K562 (cell line): ENCODE results near the gene MEIS2. TPM values are rescaled to one million over a fixed set of nuclear protein-coding genes. Genes with fewer than 3 reads are reported as not detected.

Source experiments
- ATAC-seq: fragments of 200-7000 bp; cut with Tn5 transposase; 3 replicates; pipeline ENCODE4 v1.9.1; 2020; ENCODE audit warnings: moderate library complexity
- BruUV-seq: library from RNA; stranded (reverse); fragments of 400-500 nt; replicated peaks from 2 replicates; lab custom pipeline; 2021; lab: Mats Ljungman, UMichigan
- CTCF ChIA-PET: fragments of 300-600 bp; formaldehyde crosslinking; extraction: SDS; loops from one replicate; lab custom pipeline; 2021; ENCODE audit warnings: low intra/inter-chr PET ratio; lab: Yijun Ruan, JAX
- POLR2A ChIA-PET: fragments of 300-600, 350-650 bp; sonication (Branson Sonifier 250); formaldehyde crosslinking; extraction: SDS; loops from one replicate; lab custom pipeline; 2021; ENCODE audit warnings: antibody characterized with exemption, inconsistent platforms; lab: Yijun Ruan, JAX
- DNase-seq, 4 experiments: peaks; one replicate each; pipeline versions ENCODE4 v3.0.0 to v3.0.0-alpha.2; 2011 to 2018; ENCODE audit warnings: low spot score in 3 of 4, mixed read lengths in 3 of 4; ENCODE audit errors: extremely low read depth in 1 of 4
- FAIRE-seq: peaks from 2 replicates; lab custom pipeline; 2011; peaks lifted over from hg19 to GRCh38; lab: Jason Lieb, UNC
- H2AFZ ChIP-seq: 2 replicates; pipeline ENCODE4 v1.6.0; 2011; ENCODE audit warnings: low read depth, low read length, control low read depth, inconsistent platforms
- H3K27ac ChIP-seq: fragments of 200-600 bp; 3 replicates; pipeline ENCODE4 v1.8.0; 2011; ENCODE audit warnings: low read depth, mild to moderate bottlenecking, control low read depth, inconsistent platforms, low read length, moderate library complexity, mixed read lengths; ENCODE audit errors: extremely low read depth
- H3K27me3 ChIP-seq, 2 experiments: fragments of 300-600 bp in 1 of 2; 2 replicates in 1 of 2; 3 replicates in 1 of 2; pipeline versions ENCODE4 v1.6.0 to v1.8.0; 2011; ENCODE audit warnings: inconsistent platforms in 2 of 2, low read length in 2 of 2, mild to moderate bottlenecking in 1 of 2, mixed read lengths in 1 of 2, moderate library complexity in 1 of 2; ENCODE audit not compliant: control insufficient read depth in 2 of 2, insufficient read depth in 2 of 2
- H3K36me3 ChIP-seq: fragments of 300-600 bp; 3 replicates; pipeline ENCODE4 v1.8.0; 2011; ENCODE audit warnings: mild to moderate bottlenecking, low read length, inconsistent platforms; ENCODE audit not compliant: control insufficient read depth, insufficient read depth
- H3K4me1 ChIP-seq, 2 experiments: fragments of 200-600 bp in 1 of 2; replicated peaks in 1 of 2; 2 replicates in 1 of 2; 3 replicates in 1 of 2; pipeline versions ENCODE4 v1.5.1 to v1.8.0; 2011; ENCODE audit warnings: inconsistent platforms in 2 of 2, low read length in 2 of 2, mild to moderate bottlenecking in 1 of 2, mixed read lengths in 1 of 2, moderate library complexity in 1 of 2; ENCODE audit not compliant: control insufficient read depth in 2 of 2, insufficient read depth in 2 of 2
- H3K4me2 ChIP-seq: 2 replicates; pipeline ENCODE4 v1.6.1; 2011; ENCODE audit warnings: low read length, control low read depth, inconsistent platforms, mixed read lengths; ENCODE audit not compliant: insufficient read depth
- H3K4me3 ChIP-seq: fragments of 200-600 bp; sonication (generic), shearing (Covaris generic); 2 replicates; pipeline ENCODE4 v1.5.1; 2016; ENCODE audit warnings: control low read depth, inconsistent platforms
- H3K79me2 ChIP-seq: fragments of 200-600 bp; 3 replicates; pipeline ENCODE4 v1.8.0; 2011; ENCODE audit warnings: low read length, inconsistent platforms; ENCODE audit not compliant: control insufficient read depth, insufficient read depth
- H3K9ac ChIP-seq, 2 experiments: 2 replicates each; pipeline versions ENCODE4 v1.6.0 to v1.6.1; 2011; ENCODE audit warnings: low read depth in 2 of 2, low read length in 2 of 2, control low read depth in 1 of 2, inconsistent platforms in 1 of 2, mild to moderate bottlenecking in 1 of 2, mixed read lengths in 1 of 2; ENCODE audit not compliant: insufficient read depth in 1 of 2
- H3K9me1 ChIP-seq: one replicate; pipeline ENCODE4 v1.6.0; 2011; ENCODE audit warnings: inconsistent platforms, mild to moderate bottlenecking, low read length, moderate library complexity; ENCODE audit not compliant: control insufficient read depth, insufficient read depth
- H3K9me3 ChIP-seq: replicated peaks from 2 replicates; pipeline ENCODE4 v1.5.1; 2011; ENCODE audit warnings: low read depth, low read length, inconsistent platforms; ENCODE audit not compliant: control insufficient read depth, insufficient read depth
- H4K20me1 ChIP-seq: replicated peaks from 2 replicates; pipeline ENCODE4 v1.6.1; 2011; ENCODE audit warnings: low read length, inconsistent platforms, mixed read lengths; ENCODE audit not compliant: control insufficient read depth, insufficient read depth
- CBX2 ChIP-seq: fragments of 200-600 bp; sonication (generic); IDR thresholded peaks from one replicate; pipeline ENCODE4 v1.6.1; 2012; ENCODE audit warnings: mild to moderate bottlenecking, low read length, inconsistent platforms; ENCODE audit not compliant: insufficient read depth, poor library complexity, severe bottlenecking
- CREBBP ChIP-seq: IDR thresholded peaks from one replicate; pipeline ENCODE4 v1.6.1; 2012; ENCODE audit warnings: low read depth, mild to moderate bottlenecking, control low read depth, inconsistent platforms, low read length
- KAT2B ChIP-seq: IDR thresholded peaks from one replicate; pipeline ENCODE4 v1.6.1; 2012; ENCODE audit warnings: low read depth, mild to moderate bottlenecking, control low read depth, inconsistent platforms, low read length, moderate library complexity
- MITF ChIP-seq: IDR thresholded peaks from 2 replicates; pipeline ENCODE4 v1.6.1; 2014; ENCODE audit warnings: antibody characterized with exemption
- whole genome bisulfite sequencing: fragments of 100-300 bp; shearing (Covaris generic); methylation state at CpG from one replicate; pipeline ENCODE4 v1.1.6; 2016; ENCODE audit warnings: low coverage, mixed read lengths; ENCODE audit not compliant: insufficient coverage; ENCODE audit errors: missing lambda C conversion rate; 5-methylcytosine and 5-hydroxymethylcytosine counted together
- in situ Hi-C: fragments of 300-500 bp; cut with MboI; formaldehyde crosslinking; loops from 4 replicates; pipeline ENCODE4 v1.15.0; 2018; ENCODE audit warnings: inconsistent platforms, mixed read lengths
- intact Hi-C: fragments of 100-400 bp; cut with micrococcal nuclease; formaldehyde crosslinking; loops from 2 replicates; pipeline ENCODE4 v1.14.2; 2022
- polyA plus RNA-seq, 8 experiments: library from polyadenylated mRNA; depleted of rRNA in 4 of 8; stranded (reverse) in 5 of 8; unstranded in 3 of 8; fragments of >200 nt; fragmentation: Nextera tagmentation in 2 of 8; fragmentation: Illumina TruSeq in 1 of 8; extraction: Ambion mirVana in 2 of 8; extraction: Trizol in 1 of 8; gene quantifications; 2 replicates each; pipeline versions ENCODE4 v1.2.1 to v1.2.3, GENCODE V29; 2011 to 2014; ENCODE audit warnings: inconsistent platforms in 1 of 8, missing spikeins in 1 of 8
- total RNA-seq, 7 experiments: library from RNA; depleted of rRNA in 6 of 7; stranded (reverse); fragments of >200 nt in 6 of 7; fragmentation: Illumina TruSeq in 2 of 7; extraction: Trizol in 2 of 7; gene quantifications; 2 replicates each; pipeline versions ENCODE4 v1.2.1 to v1.2.3, GENCODE V29; 2011 to 2021; ENCODE audit warnings: low replicate concordance in 1 of 7

The MEIS2 gene
- total and polyA plus RNA-seq, 9 of the 15 experiments (the other 6 are each of a cell fraction or from before 2014, with no cell fraction given): 7.5 to 64.2 (median 22.3) TPM

DNA sequence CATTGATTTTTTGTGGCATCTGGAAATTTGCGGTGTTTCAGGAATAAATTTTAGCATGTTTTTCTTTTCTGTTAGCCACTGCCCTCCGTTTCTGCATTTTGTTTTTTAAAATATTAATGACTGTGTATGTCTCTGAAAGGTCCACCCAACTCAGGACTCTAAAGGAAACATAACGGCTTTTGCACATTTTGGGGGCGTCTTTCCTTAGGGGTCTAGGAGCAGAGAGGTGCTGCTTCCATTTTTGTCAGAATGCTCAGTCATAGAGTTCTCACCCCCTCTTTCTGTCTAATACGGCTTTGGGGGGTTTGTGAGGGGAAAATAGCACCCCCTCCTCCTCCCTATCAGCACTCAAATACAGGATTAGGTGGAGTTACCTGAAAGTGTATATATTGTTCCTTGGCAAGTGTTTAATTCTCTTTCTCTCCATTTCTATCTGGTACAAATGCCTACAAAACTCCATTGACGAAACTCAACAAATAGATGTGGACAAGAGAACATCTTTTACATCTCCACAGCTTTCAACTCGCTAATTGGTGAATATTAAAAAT, 219.4 kb downstream of the MEIS2 start:
- Histone ChIP-seq H3K4me3 (no peak overlapping the region), H3K9ac (no peak overlapping the region), H3K4me1 (peaks cover 3 to 8% of the 10 kb centered on the region in 2 experiments; a peak in 3 of 5 replicates), H3K9me1 (no peaks in the 10 kb centered on the region), H2AFZ (no peak overlapping the region), H3K27me3 (peaks cover 3 to 13% of the 10 kb centered on the region in 2 experiments; a peak in 2 of 5 replicates)
- 24% methylated on average over 7 of the region's 7 CpGs for WGBS
- FAIRE-seq (no peak), DNase-seq (no peak)
- TF ChIP-seq CBX2 (peak; percentile 16), KAT2B (no peak)
- TF ChIP-seq, all 486 proteins: peak for 1
- in situ Hi-C loops: loop anchor here (10.0 to 25.0 kb wide), 2 partner anchors 224 to 1006 kb away; partner anchors contain the start of gene MEIS2
- H3K79me2 ChIP-seq: no peaks in the 10 kb centered on the region
- no peaks in the 10 kb centered on the region for H4K20me1 ChIP-seq
- H3K9me3 ChIP-seq: no peaks in the 10 kb centered on the region
- no peak overlapping the region for H3K27ac ChIP-seq
- no peak overlapping the region for H3K4me2 ChIP-seq
- ChIA-PET POLR2A (no interaction called here), CTCF (no interaction called here)
- ATAC-seq: no peak
- intact Hi-C loops: loop anchor here (10.0 kb wide), 1 partner anchor 376 kb away; no protein-coding TSS in a partner anchor
- H3K36me3 ChIP-seq: no peaks in the 10 kb centered on the region
- no TSS peak for BruUV-seq

- no peaks in the 10 kb centered on the region for H3K79me2 ChIP-seq
- peaks cover 3 to 13% of the 10 kb centered on the region in 2 experiments; a peak in 3 of 5 replicates for H3K27me3 ChIP-seq
- POLR2A ChIA-PET: no interaction called here
- H3K4me2 ChIP-seq: no peak overlapping the region
- no peak overlapping the region for H2AFZ ChIP-seq
- H3K9ac ChIP-seq: no peak overlapping the region
- no peaks in the 10 kb centered on the region for H3K9me1 ChIP-seq
- no TSS peak for BruUV-seq
- intact Hi-C loops: loop anchor here (10.0 kb wide), 1 partner anchor 376 kb away; no protein-coding TSS in a partner anchor
- CTCF ChIA-PET: no interaction called here
- ATAC-seq (no peak), DNase-seq (no peak), FAIRE-seq (no peak)
- no peak overlapping the region for H3K4me3 ChIP-seq
- no peaks in the 10 kb centered on the region for H4K20me1 ChIP-seq
- 44% methylated on average over 20 of the region's 52 CpGs for WGBS
- in situ Hi-C loops: loop anchor here (10.0 to 25.0 kb wide), 2 partner anchors 224 to 1007 kb away; partner anchors contain the start of gene MEIS2
- H3K4me1 ChIP-seq: peaks cover 3 to 8% of the 10 kb centered on the region in 2 experiments; a peak in 3 of 5 replicates
- no peaks in the 10 kb centered on the region for H3K36me3 ChIP-seq
- H3K9me3 ChIP-seq: no peaks in the 10 kb centered on the region
- H3K27ac ChIP-seq: no peak overlapping the region
- TF ChIP-seq CREBBP (no peak), MITF (no peak)
Observed at GRCh38 chr15:36880224-36880912, 220.0 kb downstream of the MEIS2 start.
